Thymus (tissue), 11 donors: Measurements from ENCODE around the gene SLC6A6. TPM values are rescaled to one million over a fixed set of nuclear protein-coding genes. Genes with fewer than 3 reads are reported as not detected.

Experiments used
- DNase-seq, 9 donors: peaks; one replicate each; pipeline ENCODE4 v3.0.0-alpha.2; 2013; ENCODE audit warnings: low spot score in 9 of 9, low read depth in 6 of 9, missing footprints in 1 of 9
- H3K27ac ChIP-seq, 2 donors: one replicate each; pipeline ENCODE4 v1.5.1; 2013; ENCODE audit warnings: control low read depth in 1 of 2, low read depth in 1 of 2, low read length in 1 of 2, mild to moderate bottlenecking in 1 of 2, moderate library complexity in 1 of 2
- H3K27me3 ChIP-seq, 2 donors: one replicate each; pipeline ENCODE4 v1.5.1; 2013; ENCODE audit warnings: low read length in 1 of 2; ENCODE audit not compliant: control insufficient read depth in 2 of 2, insufficient read depth in 1 of 2
- H3K36me3 ChIP-seq, 2 donors: one replicate each; pipeline ENCODE4 v1.5.1; 2013; ENCODE audit warnings: low read length in 1 of 2, mild to moderate bottlenecking in 1 of 2, moderate library complexity in 1 of 2; ENCODE audit not compliant: control insufficient read depth in 2 of 2, insufficient read depth in 2 of 2
- H3K4me1 ChIP-seq, 2 donors: one replicate each; pipeline ENCODE4 v1.5.1; 2013; ENCODE audit warnings: low read length in 2 of 2; ENCODE audit not compliant: control insufficient read depth in 2 of 2, insufficient read depth in 2 of 2
- H3K4me3 ChIP-seq, 2 donors: one replicate each; pipeline ENCODE4 v1.5.1; 2013; ENCODE audit warnings: low read length in 2 of 2, control low read depth in 1 of 2, mild to moderate bottlenecking in 1 of 2
- H3K9me3 ChIP-seq, 2 donors: one replicate each; pipeline ENCODE4 v1.5.1; 2013; ENCODE audit warnings: low read length in 1 of 2, mild to moderate bottlenecking in 1 of 2; ENCODE audit not compliant: control insufficient read depth in 2 of 2, insufficient read depth in 1 of 2
- WGBS: extraction: QIAGEN DNeasy Blood & Tissue Kit; methylation state at CpG from one replicate; pipeline ENCODE4 v1.1.7; 2013; 5-methylcytosine and 5-hydroxymethylcytosine counted together
- polyA plus RNA-seq: library from polyadenylated mRNA; stranded (reverse); fragments of 200-250 nt; gene quantifications from one replicate; pipeline ENCODE4 v1.2.3, GENCODE V29; 2013
- total RNA-seq: library from RNA; stranded (reverse); fragments of 120-200 nt; gene quantifications from one replicate; pipeline ENCODE4 v1.2.4, GENCODE V29; 2013
- donor health status: healthy.

SLC6A6 gene
- total and polyA plus RNA-seq, 2 donors, result 5.2 to 8.2 TPM

DNA sequence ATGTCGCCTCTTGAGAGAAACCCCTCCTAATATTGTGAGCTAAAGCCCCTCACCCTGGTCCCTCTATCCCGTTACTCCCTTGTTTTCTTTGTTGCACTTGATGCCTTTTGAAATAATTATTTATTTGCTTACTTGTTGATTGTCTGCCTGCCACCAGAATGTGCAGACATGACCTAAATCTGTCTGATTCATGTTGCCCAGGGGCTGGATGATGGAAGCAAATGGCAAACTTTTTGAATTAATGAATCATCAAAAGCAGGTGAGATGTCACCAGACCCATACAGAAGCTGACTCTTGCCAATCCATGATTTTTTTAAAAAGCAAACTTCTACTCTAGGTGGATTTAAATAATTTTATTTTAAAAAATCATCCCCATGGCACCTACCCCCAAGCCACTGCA, 88.4 kb downstream of the SLC6A6 start:
- H3K36me3 ChIP-seq, result peaks cover 21 to 26% of the 10 kb centered on the region in 2 donors
- no peak for DNase-seq
- no peaks in the 10 kb centered on the region for H3K27me3 ChIP-seq

DNA sequence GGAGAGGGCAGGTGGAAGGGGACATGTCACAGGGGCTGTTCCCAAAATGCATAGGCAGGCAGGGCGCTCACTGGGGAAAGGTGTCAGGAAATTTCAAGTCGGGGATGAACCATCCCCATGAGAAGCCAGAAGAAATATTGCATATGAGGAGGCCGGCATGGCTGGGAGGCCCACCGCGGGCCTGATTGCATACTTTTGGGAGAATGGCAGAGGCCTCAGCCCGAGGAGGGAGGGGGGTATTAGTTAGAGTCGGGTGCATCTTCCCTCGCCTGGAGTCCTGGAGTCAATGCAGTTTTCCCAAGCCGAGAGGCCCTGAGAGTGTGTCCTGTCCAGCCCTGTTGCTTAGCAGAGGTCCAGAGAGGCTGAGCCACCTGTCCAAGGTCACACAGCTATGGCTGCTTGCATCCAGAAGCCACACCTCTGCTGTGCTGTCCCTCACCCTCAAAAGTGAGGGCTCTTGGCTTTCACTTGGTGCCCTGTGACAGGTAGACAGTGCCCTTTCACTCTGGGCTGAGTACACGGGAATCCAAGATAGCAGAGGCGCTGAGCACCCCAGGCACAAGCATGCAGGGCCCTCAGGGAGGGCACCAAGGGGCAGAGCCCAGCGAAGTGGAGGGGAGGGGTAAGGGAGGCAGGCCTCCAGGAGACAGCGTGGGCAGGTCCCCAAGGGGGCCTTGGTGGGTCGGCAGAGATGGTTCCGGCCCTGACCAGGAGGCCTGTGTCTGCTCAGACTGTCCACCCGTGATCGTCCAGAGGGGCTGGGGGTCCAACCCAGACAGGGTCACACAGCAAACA, 89.2 kb downstream of the SLC6A6 start:
- Histone ChIP-seq H3K4me3 (no peak overlapping the region), H3K4me1 (peaks cover 0 to 3% of the 10 kb centered on the region in 2 donors), H3K27me3 (no peaks in the 10 kb centered on the region), H3K27ac (no peak overlapping the region), H3K36me3 (peaks cover 15 to 19% of the 10 kb centered on the region in 2 donors), H3K9me3 (no peaks in the 10 kb centered on the region)
- no peak for DNase-seq
- 96% methylated on average over 17 of the region's 17 CpGs for whole genome bisulfite sequencing

More for the DNA sequence above, 88.4 kb downstream of the SLC6A6 start:
- 98% methylated on average over 2 of the region's 2 CpGs for WGBS
- no peak overlapping the region for H3K27ac ChIP-seq
- no peaks in the 10 kb centered on the region for H3K9me3 ChIP-seq
- H3K4me1 ChIP-seq, result peaks cover 0 to 3% of the 10 kb centered on the region in 2 donors
- H3K4me3 ChIP-seq, result no peak overlapping the region

DNA sequence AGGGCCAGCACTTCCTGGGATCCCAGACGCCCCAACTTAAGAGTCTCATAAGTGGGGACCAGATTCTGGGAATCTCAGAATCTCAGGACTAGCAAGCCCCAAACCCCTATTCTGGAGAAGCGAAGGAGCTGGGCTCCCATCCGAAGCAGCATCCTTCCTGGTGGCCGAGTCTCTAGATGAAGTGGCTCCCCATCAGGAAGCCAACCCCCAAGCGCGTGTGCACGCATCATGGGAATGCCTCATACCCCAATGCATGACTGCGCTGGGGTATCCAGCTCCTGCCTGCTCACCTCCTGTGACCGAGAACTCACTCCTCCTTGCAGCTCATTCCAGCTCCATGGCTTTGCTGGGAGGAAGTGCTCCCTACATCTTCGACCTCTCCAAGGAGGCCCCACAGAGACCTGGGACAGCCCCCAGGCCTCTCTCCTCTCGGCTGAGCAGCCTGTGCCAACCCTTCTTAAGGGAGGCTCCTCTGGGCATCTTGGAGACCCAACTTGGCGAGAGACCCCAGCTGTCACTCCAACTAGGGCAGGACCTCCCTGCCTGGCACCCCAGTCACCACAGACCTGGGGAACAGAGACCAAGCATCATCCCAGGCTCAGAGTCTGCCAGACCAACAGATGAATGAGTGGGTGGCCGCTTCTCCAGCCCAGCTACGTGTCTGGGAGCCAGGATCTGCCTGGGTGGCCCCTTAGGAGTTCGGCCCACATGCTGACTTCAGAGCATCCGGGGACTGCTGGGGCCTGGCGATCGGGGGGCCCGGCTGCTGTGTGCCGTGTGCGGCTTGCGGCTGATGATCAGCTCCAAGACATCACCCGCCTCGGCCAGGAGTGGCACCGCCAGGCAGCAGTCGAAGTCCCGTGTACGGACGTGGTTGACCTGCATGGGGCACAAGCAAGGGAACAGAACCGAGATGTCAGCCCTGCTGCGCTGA, 90.8 kb downstream of the SLC6A6 start:
- no peak for DNase-seq
- Histone ChIP-seq H3K9me3 (no peaks in the 10 kb centered on the region), H3K4me3 (no peak overlapping the region), H3K27ac (no peak overlapping the region), H3K27me3 (no peaks in the 10 kb centered on the region), H3K36me3 (peaks cover 6 to 9% of the 10 kb centered on the region in 2 donors), H3K4me1 (peaks cover 0 to 3% of the 10 kb centered on the region in 2 donors)
- 98% methylated on average over 31 of the region's 31 CpGs for WGBS

DNA sequence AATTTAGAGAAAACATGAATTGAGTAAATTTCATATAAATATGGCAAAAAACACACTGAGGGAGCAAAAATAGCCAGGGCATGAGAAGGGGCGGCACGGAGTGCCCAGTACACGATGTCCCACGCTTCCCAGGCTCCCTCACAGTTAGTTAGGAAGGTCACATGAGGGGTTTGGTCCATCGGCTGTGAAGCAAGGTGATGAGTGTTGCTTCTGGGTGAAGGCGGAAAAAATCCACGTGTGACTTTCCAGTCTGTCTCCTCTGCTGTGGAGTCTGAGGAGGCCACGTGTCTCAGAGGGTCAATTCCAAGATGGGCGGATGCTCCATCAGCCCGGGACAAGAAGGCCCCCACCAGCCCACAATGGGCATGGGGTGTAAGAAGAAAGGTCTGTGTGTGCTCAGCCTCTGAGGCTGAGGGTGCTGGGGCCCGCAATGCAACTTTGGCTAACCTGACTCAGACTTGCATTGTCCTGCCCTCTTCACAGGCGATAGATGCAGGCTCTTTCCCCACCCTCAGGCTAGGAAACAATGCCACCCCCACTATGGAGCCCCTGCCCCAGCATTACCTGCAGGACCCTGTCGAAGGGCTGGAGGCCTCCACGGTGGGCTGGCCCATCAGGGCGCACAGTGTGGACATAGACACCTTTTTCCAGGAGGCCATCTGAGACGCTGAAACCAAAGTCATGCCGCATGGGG, 92.0 kb downstream of the SLC6A6 start:
- H3K4me1 ChIP-seq, result peaks cover 0 to 1% of the 10 kb centered on the region in 2 donors
- 96% methylated on average over 17 of the region's 17 CpGs for WGBS
- no peak for DNase-seq

DNA sequence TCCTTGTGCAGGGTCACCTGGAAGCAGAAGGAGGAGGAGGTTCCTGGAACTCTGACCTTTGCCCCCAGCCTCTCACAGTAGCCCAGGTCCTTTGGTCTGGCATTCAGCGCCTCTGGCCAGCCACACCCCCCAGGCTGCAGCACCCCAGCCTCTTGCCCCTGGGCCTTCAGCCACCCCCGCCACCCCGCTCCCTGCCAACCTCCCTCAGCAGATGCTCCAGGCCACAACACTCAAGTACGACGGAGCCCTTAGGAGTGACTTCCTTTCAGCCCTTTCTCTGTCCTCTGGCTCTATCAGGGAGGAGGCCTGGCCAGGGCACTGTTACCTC, 92.5 kb downstream of the SLC6A6 start:
- no peak for DNase-seq
- no peaks in the 10 kb centered on the region for H3K9me3 ChIP-seq
- H3K4me1 ChIP-seq, result no peaks in the 10 kb centered on the region
- no peak overlapping the region for H3K4me3 ChIP-seq
- no peak overlapping the region for H3K27ac ChIP-seq
- H3K36me3 ChIP-seq, result peaks cover 0 to 4% of the 10 kb centered on the region in 2 donors
- no peaks in the 10 kb centered on the region for H3K27me3 ChIP-seq
- whole genome bisulfite sequencing, result 94% methylated on average over 5 of the region's 5 CpGs

More for the DNA sequence above, 92.0 kb downstream of the SLC6A6 start:
- H3K9me3 ChIP-seq, result no peaks in the 10 kb centered on the region
- H3K4me3 ChIP-seq, result no peak overlapping the region
- H3K36me3 ChIP-seq, result peaks cover 3 to 9% of the 10 kb centered on the region in 2 donors
- H3K27me3 ChIP-seq, result no peaks in the 10 kb centered on the region
- H3K27ac ChIP-seq, result no peak overlapping the region

DNA sequence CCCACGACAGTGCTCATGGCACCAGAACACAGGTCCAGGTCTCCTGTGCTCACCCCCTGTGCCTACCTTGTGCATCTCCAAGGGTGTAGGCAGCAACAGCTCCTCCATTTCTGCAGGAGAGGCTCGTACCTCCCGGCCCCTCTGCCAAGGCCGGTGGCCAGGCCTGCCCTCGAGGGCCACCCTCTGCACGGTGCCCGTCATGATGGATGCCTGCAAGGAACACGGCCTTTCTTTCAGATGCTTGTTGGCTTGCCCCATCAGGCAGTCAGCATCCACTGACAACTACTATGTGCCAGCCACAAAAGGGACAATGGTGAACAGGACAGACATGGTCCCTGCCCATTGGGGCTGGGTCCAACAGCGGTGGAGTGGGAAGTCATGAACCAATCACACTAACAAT, 93.9 kb downstream of the SLC6A6 start:
- Histone ChIP-seq H3K27me3 (no peaks in the 10 kb centered on the region), H3K9me3 (no peaks in the 10 kb centered on the region), H3K4me3 (no peak overlapping the region), H3K36me3 (no peaks in the 10 kb centered on the region), H3K4me1 (no peaks in the 10 kb centered on the region), H3K27ac (no peak overlapping the region)
- no peak for DNase-seq
- WGBS, result 98% methylated on average over 9 of the region's 9 CpGs

DNA sequence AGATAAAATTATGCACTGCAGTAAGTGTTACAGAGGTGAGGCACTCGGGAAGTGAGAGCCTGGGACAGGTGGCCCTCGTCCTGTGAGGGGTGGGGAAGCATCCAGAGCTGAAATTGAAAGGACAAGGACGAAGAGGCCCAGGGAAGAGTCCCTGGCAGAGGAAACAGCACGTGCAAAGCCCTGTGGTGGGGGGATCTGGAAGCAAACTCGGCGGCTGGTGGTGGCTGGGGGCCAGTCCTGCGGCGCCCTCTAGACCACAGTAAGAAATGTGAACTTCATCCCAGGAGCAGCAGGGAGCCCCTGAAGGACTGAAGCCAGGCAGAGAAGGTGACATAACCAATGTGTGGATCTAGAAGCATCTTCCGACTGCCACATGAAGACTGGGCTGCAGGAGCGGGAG, 94.9 kb downstream of the SLC6A6 start:
- H3K4me3 ChIP-seq, result no peak overlapping the region
- no peaks in the 10 kb centered on the region for H3K36me3 ChIP-seq
- WGBS, result 75% methylated on average over 10 of the region's 10 CpGs
- peaks cover 0 to 4% of the 10 kb centered on the region in 2 donors for H3K9me3 ChIP-seq
- no peak for DNase-seq
- no peaks in the 10 kb centered on the region for H3K4me1 ChIP-seq
- no peaks in the 10 kb centered on the region for H3K27me3 ChIP-seq
- H3K27ac ChIP-seq, result no peak overlapping the region

DNA sequence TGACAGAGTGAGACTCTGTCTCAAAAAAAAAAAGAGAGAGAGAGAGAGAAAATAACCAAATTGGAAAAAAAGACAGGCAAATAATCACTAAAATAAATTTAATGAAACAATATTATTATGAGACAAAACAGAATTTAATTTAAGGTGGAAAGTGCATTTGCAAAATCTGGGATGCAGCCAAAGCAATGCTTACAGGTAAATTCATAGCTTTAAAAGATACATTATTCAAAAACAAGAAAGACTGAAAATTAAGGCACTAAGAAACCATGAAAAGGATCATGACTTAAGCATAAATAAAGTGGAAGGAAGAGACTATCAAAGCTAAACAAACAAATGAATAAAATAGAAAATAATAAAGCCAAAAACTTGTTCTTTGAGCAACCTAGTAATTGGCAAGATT, 100.1 kb downstream of the SLC6A6 start:
- H3K4me3 ChIP-seq, result no peak overlapping the region
- H3K27me3 ChIP-seq, result peaks cover 0 to 2% of the 10 kb centered on the region in 2 donors
- H3K27ac ChIP-seq, result no peak overlapping the region
- no peak for DNase-seq
- no peaks in the 10 kb centered on the region for H3K4me1 ChIP-seq
- H3K9me3 ChIP-seq, result peaks cover 0 to 5% of the 10 kb centered on the region in 2 donors
- no peaks in the 10 kb centered on the region for H3K36me3 ChIP-seq
